Endothelial cell of hepatic sinusoid (primary cell): ENCODE results near the gene ANAPC2.

Experiments used
- in situ Hi-C: cut with HindIII; loops from 2 replicates; pipeline ENCODE4 v1.10.0; 2017; ENCODE audit warnings: low sequenced_read_pairs

The ANAPC2 gene

GRCh38 chr9:137150617-137151457 is 37.5 kb downstream of the ANAPC2 start:
- in situ Hi-C loops = loop anchor here (25.0 kb wide), 2 partner anchors 214 to 339 kb away; partner anchors contain the start of genes C8G, FBXW5 and RABL6

- in situ Hi-C loops = loop anchor here (25.0 kb wide), 2 partner anchors 213 to 338 kb away; partner anchors contain the start of genes C8G, FBXW5 and RABL6
These were observed 38.3 kb downstream of the ANAPC2 start for GRCh38 chr9:137149942-137150616.

GRCh38 chr9:137149363-137149762 is 39.0 kb downstream of the ANAPC2 start:
- in situ Hi-C loops = no loop called here

GRCh38 chr9:137148661-137149060 is 39.7 kb downstream of the ANAPC2 start:
- in situ Hi-C loops = no loop called here

- in situ Hi-C loops = no loop called here
These were observed 40.1 kb downstream of the ANAPC2 start for GRCh38 chr9:137148242-137148641.

GRCh38 chr9:137147793-137148160 is 40.6 kb downstream of the ANAPC2 start:
- in situ Hi-C loops = no loop called here

GRCh38 chr9:137147091-137147792 is 41.1 kb downstream of the ANAPC2 start:
- in situ Hi-C loops = no loop called here

GRCh38 chr9:137146527-137146918 is 41.8 kb downstream of the ANAPC2 start:
- in situ Hi-C loops = no loop called here

- in situ Hi-C loops = no loop called here
These were observed 42.4 kb downstream of the ANAPC2 start for GRCh38 chr9:137145731-137146526.

GRCh38 chr9:137143459-137143858 is 44.9 kb downstream of the ANAPC2 start:
- in situ Hi-C loops = no loop called here

- in situ Hi-C loops = no loop called here
These were observed 46.1 kb downstream of the ANAPC2 start for GRCh38 chr9:137141976-137142936.

- in situ Hi-C loops = no loop called here
These were observed 47.1 kb downstream of the ANAPC2 start for GRCh38 chr9:137141050-137141810.

GRCh38 chr9:137140151-137141012 is 48.0 kb downstream of the ANAPC2 start:
- in situ Hi-C loops = no loop called here

- in situ Hi-C loops = loop anchor here (5.0 kb wide), 1 partner anchor 33 kb away; the partner anchor contains the start of genes LRRC26 and TMEM210
These were observed 48.8 kb downstream of the ANAPC2 start for GRCh38 chr9:137139468-137140150.

- in situ Hi-C loops = loop anchor here (5.0 kb wide), 1 partner anchor 33 kb away; the partner anchor contains the start of genes LRRC26 and TMEM210
These were observed 49.5 kb downstream of the ANAPC2 start, which contains the start of gene GRIN1 for GRCh38 chr9:137138722-137139467. Gene GRIN1 (plus strand): TSS chr9:137139154. CDS start chr9:137139487, 333 bp downstream.

GRCh38 chr9:137138058-137138721 is 50.2 kb downstream of the ANAPC2 start:
- in situ Hi-C loops = loop anchor here (5.0 kb wide), 1 partner anchor 34 kb away; the partner anchor contains the start of genes LRRC26 and TMEM210
